OCI-LY3 (cell line): Measurements from ENCODE around the gene STX10.

Experiments used
- EZH2phosphoT487 ChIP-seq: fragments of 200-600 bp; shearing (Covaris generic); IDR thresholded peaks from 2 replicates; pipeline ENCODE4 v1.6.1; 2018; ENCODE audit warnings: antibody characterized with exemption, mixed run types, low read depth
- TF ChIP-seq, protein P1 (sequence below): fragments of 200-600, 300-600 bp; sonication (generic); IDR thresholded peaks from 2 replicates; pipeline ENCODE4 v1.5.1; 2014; ENCODE audit warnings: antibody characterized with exemption, low read length, low read depth

DNA sequence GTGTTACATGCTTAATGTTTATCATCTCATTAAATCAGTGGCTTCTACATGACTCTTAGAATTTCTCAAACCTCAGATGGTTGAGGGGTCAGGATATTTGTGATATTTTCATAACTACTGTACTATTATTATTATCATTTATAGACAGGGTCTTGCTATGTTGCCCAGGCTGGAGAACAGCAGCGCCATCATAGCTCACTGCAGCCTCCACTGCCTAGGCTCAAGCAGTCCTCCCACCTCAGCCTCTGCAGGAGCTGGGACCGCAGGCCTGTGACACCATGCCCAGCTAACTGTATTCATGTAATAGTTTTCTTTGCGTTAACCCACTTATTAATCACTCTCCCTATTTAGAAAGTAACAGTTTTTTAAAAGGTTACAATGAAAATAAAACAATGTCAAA lies 9.5 kb upstream of the STX10 start:
- TF ChIP-seq, protein P1, sequence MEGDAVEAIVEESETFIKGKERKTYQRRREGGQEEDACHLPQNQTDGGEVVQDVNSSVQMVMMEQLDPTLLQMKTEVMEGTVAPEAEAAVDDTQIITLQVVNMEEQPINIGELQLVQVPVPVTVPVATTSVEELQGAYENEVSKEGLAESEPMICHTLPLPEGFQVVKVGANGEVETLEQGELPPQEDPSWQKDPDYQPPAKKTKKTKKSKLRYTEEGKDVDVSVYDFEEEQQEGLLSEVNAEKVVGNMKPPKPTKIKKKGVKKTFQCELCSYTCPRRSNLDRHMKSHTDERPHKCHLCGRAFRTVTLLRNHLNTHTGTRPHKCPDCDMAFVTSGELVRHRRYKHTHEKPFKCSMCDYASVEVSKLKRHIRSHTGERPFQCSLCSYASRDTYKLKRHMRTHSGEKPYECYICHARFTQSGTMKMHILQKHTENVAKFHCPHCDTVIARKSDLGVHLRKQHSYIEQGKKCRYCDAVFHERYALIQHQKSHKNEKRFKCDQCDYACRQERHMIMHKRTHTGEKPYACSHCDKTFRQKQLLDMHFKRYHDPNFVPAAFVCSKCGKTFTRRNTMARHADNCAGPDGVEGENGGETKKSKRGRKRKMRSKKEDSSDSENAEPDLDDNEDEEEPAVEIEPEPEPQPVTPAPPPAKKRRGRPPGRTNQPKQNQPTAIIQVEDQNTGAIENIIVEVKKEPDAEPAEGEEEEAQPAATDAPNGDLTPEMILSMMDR, result no peak
- TF ChIP-seq EZH2phosphoT487, result no peak
